H1 (cell line): ENCODE results near the gene RASA4B. TPM values are rescaled to one million over a fixed set of nuclear protein-coding genes. Genes with fewer than 3 reads are reported as not detected.

Source experiments
- CTCF ChIA-PET: fragments of 300-600 bp; sonication (Branson Sonifier 250); formaldehyde crosslinking; loops from one replicate; lab custom pipeline; 2021; ENCODE audit not compliant: partially characterized antibody; lab: Charles Lee
- POLR2A ChIA-PET: fragments of 300-600 bp; sonication (Branson Sonifier 250); formaldehyde crosslinking; loops from one replicate; lab custom pipeline; 2021; ENCODE audit warnings: inconsistent platforms; ENCODE audit not compliant: partially characterized antibody; lab: Charles Lee
- DNase-seq, 2 experiments: peaks; one replicate each; pipeline versions ENCODE4 v3.0.0 to v3.0.0-alpha.2; 2010 to 2022; ENCODE audit warnings: low spot score in 2 of 2, low read depth in 1 of 2, mixed read lengths in 1 of 2
- FAIRE-seq: peaks from 2 replicates; lab custom pipeline; 2011; peaks lifted over from hg19 to GRCh38; lab: Jason Lieb, UNC
- H2AFZ ChIP-seq: 2 replicates; pipeline ENCODE4 v1.8.1; 2012; ENCODE audit warnings: low read length, inconsistent platforms
- H2AK5ac ChIP-seq: 2 replicates; pipeline ENCODE4 v1.6.1; 2013; ENCODE audit warnings: low read depth, low read length
- H2BK120ac ChIP-seq: replicated peaks from 2 replicates; pipeline ENCODE3; 2013; ENCODE audit warnings: low read depth, low read length, inconsistent platforms
- H2BK12ac ChIP-seq: 2 replicates; pipeline ENCODE4 v1.6.1; 2013; ENCODE audit warnings: low read depth, low read length
- H2BK15ac ChIP-seq: 2 replicates; pipeline ENCODE4 v1.6.1; 2013; ENCODE audit warnings: low read length
- H2BK20ac ChIP-seq: 2 replicates; pipeline ENCODE4 v1.6.1; 2013; ENCODE audit warnings: low read length
- H2BK5ac ChIP-seq: 2 replicates; pipeline ENCODE4 v1.6.1; 2013; ENCODE audit warnings: low read depth, low read length
- H3K14ac ChIP-seq: 2 replicates; pipeline ENCODE4 v1.6.1; 2013; ENCODE audit warnings: inconsistent platforms; ENCODE audit not compliant: insufficient read length
- H3K18ac ChIP-seq: 2 replicates; pipeline ENCODE4 v1.6.1; 2013; ENCODE audit warnings: low read length; ENCODE audit errors: extremely low read depth
- H3K23ac ChIP-seq: 2 replicates; pipeline ENCODE4 v1.6.1; 2013; ENCODE audit warnings: inconsistent platforms; ENCODE audit not compliant: insufficient read length
- H3K23me2 ChIP-seq: 2 replicates; pipeline ENCODE4 v1.6.1; 2013; ENCODE audit warnings: low read depth, low read length
- H3K27ac ChIP-seq: 2 replicates; pipeline ENCODE4 v1.6.1; 2011; ENCODE audit warnings: low read depth, low read length, inconsistent platforms
- H3K27me3 ChIP-seq, 4 experiments: replicated peaks in 1 of 4; 1 replicate in 1 of 4; 2 replicates in 3 of 4; pipeline versions ENCODE4 v1.6.1 to v1.8.1; 2011 to 2013; ENCODE audit warnings: low read length in 3 of 4, mild to moderate bottlenecking in 3 of 4, inconsistent platforms in 2 of 4, mixed read lengths in 2 of 4, moderate library complexity in 1 of 4; ENCODE audit not compliant: control insufficient read depth in 3 of 4, insufficient read depth in 3 of 4; ENCODE audit errors: extremely low read depth in 1 of 4
- H3K36me3 ChIP-seq, 4 experiments: 2 replicates each; pipeline versions ENCODE4 v1.6.1 to v1.8.1; 2011 to 2013; ENCODE audit warnings: mild to moderate bottlenecking in 4 of 4, low read length in 3 of 4, moderate library complexity in 2 of 4, control low read depth in 1 of 4, inconsistent platforms in 1 of 4; ENCODE audit not compliant: insufficient read depth in 4 of 4, control insufficient read depth in 2 of 4
- H3K4ac ChIP-seq: replicated peaks from 2 replicates; pipeline ENCODE3; 2013; ENCODE audit warnings: low read length, low read depth, mixed read lengths, inconsistent platforms; ENCODE audit not compliant: insufficient read length
- H3K4me1 ChIP-seq, 4 experiments: replicated peaks in 1 of 4; 1 replicate in 1 of 4; 2 replicates in 3 of 4; pipeline versions ENCODE4 v1.6.1 to v1.8.1; 2011 to 2013; ENCODE audit warnings: low read length in 3 of 4, inconsistent platforms in 2 of 4, mixed read lengths in 1 of 4; ENCODE audit not compliant: insufficient read depth in 4 of 4, control insufficient read depth in 3 of 4
- H3K4me2 ChIP-seq, 2 experiments: 2 replicates each; pipeline versions ENCODE4 v1.6.1 to v1.8.1; 2011 to 2013; ENCODE audit warnings: low read depth in 2 of 2, low read length in 2 of 2, control low read depth in 1 of 2, inconsistent platforms in 1 of 2, mild to moderate bottlenecking in 1 of 2; ENCODE audit not compliant: insufficient read depth in 1 of 2
- H3K4me3 ChIP-seq, 4 experiments: fragments of 200-600, 300-600 bp in 1 of 4; sonication (generic), shearing (Covaris generic), sonication (Bioruptor Twin) in 1 of 4; 2 replicates each; pipeline versions ENCODE4 v1.5.1 to v1.8.1; 2011 to 2016; ENCODE audit warnings: low read length in 4 of 4, low read depth in 3 of 4, control low read depth in 2 of 4, inconsistent platforms in 2 of 4, mild to moderate bottlenecking in 2 of 4, mixed read lengths in 1 of 4, moderate library complexity in 1 of 4; ENCODE audit not compliant: insufficient read depth in 2 of 4; ENCODE audit errors: extremely low read depth in 1 of 4
- H3K56ac ChIP-seq: replicated peaks from 2 replicates; pipeline ENCODE3; 2013; ENCODE audit warnings: low read depth, mild to moderate bottlenecking, mixed read lengths, low read length, inconsistent platforms; ENCODE audit not compliant: insufficient read length
- H3K79me1 ChIP-seq: 2 replicates; pipeline ENCODE4 v1.6.1; 2013; ENCODE audit warnings: low read depth, low read length, control low read depth
- H3K79me2 ChIP-seq, 2 experiments: 2 replicates each; pipeline versions ENCODE4 v1.6.1 to v1.8.1; 2012 to 2013; ENCODE audit warnings: low read length in 2 of 2, mild to moderate bottlenecking in 2 of 2, inconsistent platforms in 1 of 2; ENCODE audit not compliant: insufficient read depth in 2 of 2, control insufficient read depth in 1 of 2
- H3K9ac ChIP-seq, 4 experiments: replicated peaks in 1 of 4; 1 replicate in 1 of 4; 2 replicates in 3 of 4; pipeline versions ENCODE4 v1.6.1 to v1.8.1; 2011 to 2013; ENCODE audit warnings: low read depth in 3 of 4, low read length in 3 of 4, control low read depth in 2 of 4, mild to moderate bottlenecking in 2 of 4, moderate library complexity in 2 of 4, inconsistent platforms in 1 of 4; ENCODE audit errors: extremely low read depth in 1 of 4
- H3K9me3 ChIP-seq, 2 experiments: 2 replicates each; pipeline versions ENCODE4 v1.6.1 to v1.8.1; 2012 to 2013; ENCODE audit warnings: mild to moderate bottlenecking in 2 of 2, moderate library complexity in 2 of 2, control low read depth in 1 of 2, inconsistent platforms in 1 of 2, low read depth in 1 of 2, low read length in 1 of 2, mixed read lengths in 1 of 2; ENCODE audit not compliant: insufficient read depth in 2 of 2
- H4K20me1 ChIP-seq, 2 experiments: replicated peaks in 1 of 2; 2 replicates each; pipeline versions ENCODE3 to v1.8.1; 2011 to 2013; ENCODE audit warnings: inconsistent platforms in 2 of 2, low read length in 2 of 2, mild to moderate bottlenecking in 1 of 2; ENCODE audit not compliant: insufficient read depth in 2 of 2, control insufficient read depth in 1 of 2
- H4K5ac ChIP-seq: 2 replicates; pipeline ENCODE4 v1.6.1; 2013; ENCODE audit warnings: low read length, low read depth, mixed read lengths, inconsistent platforms; ENCODE audit not compliant: insufficient read length
- H4K8ac ChIP-seq: 2 replicates; pipeline ENCODE4 v1.8.0; 2013; ENCODE audit warnings: mild to moderate bottlenecking, moderate library complexity, low read length, inconsistent platforms; ENCODE audit not compliant: insufficient read depth; ENCODE audit errors: extremely low read depth
- H4K91ac ChIP-seq: replicated peaks from 2 replicates; pipeline ENCODE3; 2013; ENCODE audit warnings: low read length, mixed read lengths, inconsistent platforms; ENCODE audit not compliant: insufficient read length
- GTF2F1 ChIP-seq: IDR thresholded peaks from 2 replicates; pipeline ENCODE4 v1.6.1; 2012; ENCODE audit warnings: low read depth, low read length, improper control_type of control experiment, borderline replicate concordance
- JUND ChIP-seq: IDR thresholded peaks from 2 replicates; pipeline ENCODE4 v1.6.1; 2011; ENCODE audit warnings: mild to moderate bottlenecking, improper control_type of control experiment, low read length
- KDM5A ChIP-seq: fragments of 200-600 bp; IDR thresholded peaks from 2 replicates; pipeline ENCODE4 v1.7.1; 2012; ENCODE audit warnings: mild to moderate bottlenecking, low read length, inconsistent platforms, mixed read lengths
- NRF1 ChIP-seq: IDR thresholded peaks from 2 replicates; pipeline ENCODE4 v1.6.1; 2011; ENCODE audit warnings: mild to moderate bottlenecking, low read depth, low read length, improper control_type of control experiment
- RBBP5 ChIP-seq: IDR thresholded peaks from 2 replicates; pipeline ENCODE4 v1.7.1; 2012; ENCODE audit warnings: low read depth, mild to moderate bottlenecking, inconsistent platforms, low read length, moderate library complexity, borderline replicate concordance
- SAP30 ChIP-seq: fragments of 300-600 bp; sonication (generic); IDR thresholded peaks from 2 replicates; pipeline ENCODE4 v1.7.1; 2012; ENCODE audit warnings: low read length, moderate library complexity, mild to moderate bottlenecking, inconsistent platforms; ENCODE audit not compliant: insufficient read depth, insufficient replicate concordance
- TAF1 ChIP-seq: IDR thresholded peaks from 2 replicates; pipeline ENCODE4 v1.6.1; 2011; ENCODE audit warnings: mild to moderate bottlenecking, low read depth, low read length
- TCF12 ChIP-seq: IDR thresholded peaks from 2 replicates; pipeline ENCODE4 v1.6.1; 2011; ENCODE audit warnings: low read depth, mild to moderate bottlenecking, low read length
- WGBS, 2 experiments: shearing (Covaris generic) in 1 of 2; methylation state at CpG; one replicate each; pipeline versions ENCODE4 v1.1.6 to v1.1.7; 2013 to 2015; ENCODE audit warnings: low lambda C conversion rate in 2 of 2, mixed read lengths in 2 of 2, inconsistent platforms in 1 of 2, low coverage in 1 of 2, missing lambda C conversion rate in 1 of 2; ENCODE audit not compliant: insufficient replicate concordance in 2 of 2, insufficient coverage in 1 of 2, insufficient read length in 1 of 2; ENCODE audit errors: extremely low coverage in 1 of 2, missing lambda C conversion rate in 1 of 2; 5-methylcytosine and 5-hydroxymethylcytosine counted together
- polyA plus RNA-seq, 7 experiments: library from polyadenylated mRNA; depleted of rRNA in 3 of 7; stranded (reverse) in 5 of 7; unstranded in 2 of 7; fragments of >200 nt in 5 of 7; fragments of 200-250 nt in 2 of 7; gene quantifications; 1 replicate in 5 of 7; 2 replicates in 1 of 7; 4 replicates in 1 of 7; pipeline versions ENCODE4 v1.2.1 to v1.2.3, GENCODE V29; 2011 to 2013; ENCODE audit warnings: missing spikeins in 2 of 7, mixed read lengths in 2 of 7
- total RNA-seq: library from RNA; stranded (reverse); fragmentation: NEBNext Ultra II Directional; extraction: Animal tissue kit (Norgen Biotek cat#: 25700); gene quantifications from 2 replicates; pipeline ENCODE4 v1.2.1, GENCODE V29; 2021

Gene RASA4B
- total and polyA plus RNA-seq, 2 of the 8 experiments (the other 6 are each of a cell fraction or from before 2014, with no cell fraction given), result 3.4 to 6.7 TPM

GRCh38 chr7:102446387-102447156 is 71.0 kb downstream of the RASA4B start:
- CTCF ChIA-PET, result interaction anchor here (0.9 to 1.7 kb wide), 2 partner anchors 12 to 31 kb away, joined by 3 to 4 read pairs; no protein-coding TSS in a partner anchor
- POLR2A ChIA-PET, result interaction anchor here (1.4 to 2.9 kb wide), 2 partner anchors 9 to 27 kb away, joined by 3 to 16 read pairs; no protein-coding TSS in a partner anchor
- peak overlapping the region; percentile 68; the same call in 1 of the 2 replicates for H4K8ac ChIP-seq
- no peak for TF ChIP-seq NRF1
- TF ChIP-seq JUND, result no peak
- no peak for TF ChIP-seq RBBP5
- TF ChIP-seq KDM5A, result no peak
- TF ChIP-seq TAF1, result no peak
- TF ChIP-seq GTF2F1, result no peak
- TF ChIP-seq TCF12, result no peak
- TF ChIP-seq SAP30, result no peak

More at GRCh38 chr7:102446387-102447156, 71.0 kb downstream of the RASA4B start:
- Histone ChIP-seq H3K79me1 (no peaks in the 10 kb centered on the region), H3K14ac (no peak overlapping the region), H4K20me1 (peaks cover 0 to 3% of the 10 kb centered on the region in 2 experiments), H2BK120ac (no peak overlapping the region), H2AK5ac (no peak overlapping the region), H3K4me3 (no peak overlapping the region), H3K36me3 (peaks cover 2 to 17% (median 6%) of the 10 kb centered on the region in 4 experiments; a peak in 5 of 8 replicates), H3K4ac (no peak overlapping the region), H2BK12ac (no peak overlapping the region), H3K4me2 (no peak overlapping the region), H3K79me2 (no peaks in the 10 kb centered on the region), H3K23me2 (no peaks in the 10 kb centered on the region; the same call in 1 of the 2 replicates), H3K27me3 (no peaks in the 10 kb centered on the region), H4K5ac (no peak overlapping the region), H3K9me3 (no peaks in the 10 kb centered on the region), H3K9ac (no peak overlapping the region), H3K56ac (no peak overlapping the region), H3K4me1 (peaks cover 0 to 7% (median 0%) of the 10 kb centered on the region in 4 experiments; a peak in 2 of 7 replicates), H3K23ac (no peak overlapping the region), H4K91ac (no peak overlapping the region), H2BK5ac (no peak overlapping the region), H3K18ac (no peak overlapping the region), H2AFZ (no peak overlapping the region), H2BK20ac (no peak overlapping the region), H2BK15ac (no peak overlapping the region), H3K27ac (no peak overlapping the region)
- DNase-seq, result no peak
- 97% methylated on average over 39 of the region's 41 CpGs; no CpG with 5 or more reads in 1 of the 2 experiments for WGBS, 2 experiments
- no peak for FAIRE-seq
